ENCODE data around the gene FXYD5. TPM values are rescaled to one million over a fixed set of nuclear protein-coding genes. Genes with fewer than 3 reads are reported as not detected.

Gene FXYD5
- total RNA-seq, 1 donor from 2014 or later: 12.4 TPM

- no peak for TF ChIP-seq CTCF (IDR thresholded peaks at IDR 0.05; ENCODE audit: insufficient read depth, low read length, severe bottlenecking)
- Histone ChIP-seq H3K36me3 (ENCODE audit: control insufficient read depth, insufficient read depth, low read length) (no peaks in the 10 kb centered on the region), H3K27me3 (ENCODE audit: control insufficient read depth, insufficient read depth, low read length) (no peaks in the 10 kb centered on the region), H3K4me3 (ENCODE audit: low read depth, low read length) (no peak overlapping the region)
- DNase-seq (ENCODE audit: low read depth) (peak; percentile 82), FAIRE-seq (no peak)
These were observed 47.0 kb upstream of the FXYD5 start for GRCh38 chr19:35107545-35107944.

- H3K27me3 ChIP-seq (ENCODE audit: control insufficient read depth, insufficient read depth, low read length): no peaks in the 10 kb centered on the region
- no peak for TF ChIP-seq CTCF (IDR thresholded peaks at IDR 0.05; ENCODE audit: insufficient read depth, low read length, severe bottlenecking)
- H3K4me3 ChIP-seq (ENCODE audit: low read depth, low read length): no peak overlapping the region
- no peaks in the 10 kb centered on the region for H3K36me3 ChIP-seq (ENCODE audit: control insufficient read depth, insufficient read depth, low read length)
- FAIRE-seq (no peak), DNase-seq (ENCODE audit: low read depth) (no peak)
These were observed 45.8 kb upstream of the FXYD5 start for GRCh38 chr19:35108730-35109129.

GRCh38 chr19:35109395-35110112 is 45.0 kb upstream of the FXYD5 start:
- H3K27me3 ChIP-seq (ENCODE audit: control insufficient read depth, insufficient read depth, low read length): no peaks in the 10 kb centered on the region
- DNase-seq (ENCODE audit: low read depth) (no peak), FAIRE-seq (no peak)
- TF ChIP-seq CTCF (IDR thresholded peaks at IDR 0.05; ENCODE audit: insufficient read depth, low read length, severe bottlenecking): no peak
- no peak overlapping the region for H3K4me3 ChIP-seq (ENCODE audit: low read depth, low read length)
- H3K36me3 ChIP-seq (ENCODE audit: control insufficient read depth, insufficient read depth, low read length): no peaks in the 10 kb centered on the region

DNA sequence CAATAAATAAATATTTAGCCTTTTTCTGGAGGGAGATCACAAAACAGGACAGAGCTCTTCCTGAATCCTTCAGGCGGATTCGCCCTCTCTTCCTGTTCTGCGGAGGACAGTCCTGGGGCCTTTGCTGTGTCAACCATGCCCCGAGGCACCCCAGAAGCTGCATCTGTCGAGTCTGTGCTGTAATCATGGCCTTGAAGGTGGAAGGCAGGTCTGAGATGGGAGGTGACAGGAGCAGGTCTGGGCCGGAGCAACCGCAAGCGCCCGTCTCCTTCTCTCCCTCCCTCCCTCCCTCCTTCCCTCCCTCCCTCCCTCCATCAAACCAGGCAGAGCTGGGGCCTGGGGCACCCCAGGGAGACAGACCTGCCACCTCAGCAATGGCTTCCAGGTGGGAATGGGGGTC is 43.6 kb upstream of the FXYD5 start:
- no peak for TF ChIP-seq CTCF (IDR thresholded peaks at IDR 0.05; ENCODE audit: insufficient read depth, low read length, severe bottlenecking)
- Histone ChIP-seq H3K36me3 (ENCODE audit: control insufficient read depth, insufficient read depth, low read length) (no peaks in the 10 kb centered on the region), H3K4me3 (ENCODE audit: low read depth, low read length) (no peak overlapping the region), H3K27me3 (ENCODE audit: control insufficient read depth, insufficient read depth, low read length) (no peaks in the 10 kb centered on the region)
- DNase-seq (ENCODE audit: low read depth): no peak
- FAIRE-seq: no peak

GRCh38 chr19:35112995-35113688 is 41.4 kb upstream of the FXYD5 start:
- H3K4me3 ChIP-seq (ENCODE audit: low read depth, low read length): no peak overlapping the region
- H3K36me3 ChIP-seq (ENCODE audit: control insufficient read depth, insufficient read depth, low read length): peaks cover 2% of the 10 kb centered on the region
- DNase-seq (ENCODE audit: low read depth) (no peak), FAIRE-seq (no peak)
- no peak for TF ChIP-seq CTCF (IDR thresholded peaks at IDR 0.05; ENCODE audit: insufficient read depth, low read length, severe bottlenecking)
- no peaks in the 10 kb centered on the region for H3K27me3 ChIP-seq (ENCODE audit: control insufficient read depth, insufficient read depth, low read length)

Data from bronchial epithelial cell (primary cell).